IPS-15b (cell line): ENCODE data around the gene FAM83G.
"Not testable (repeated sequence)": the region's sequence is repeated elsewhere in the genome, so short reads cannot be mapped to it uniquely, and the experiment has no call there.

Source experiments
- H3K27me3 ChIP-seq: one replicate; pipeline ENCODE4 v1.6.1; 2013; ENCODE audit warnings: low read length; ENCODE audit not compliant: control insufficient read depth, insufficient read depth
- H3K36me3 ChIP-seq: one replicate; pipeline ENCODE4 v1.6.1; 2013; ENCODE audit warnings: low read length; ENCODE audit not compliant: control insufficient read depth, insufficient read depth
- H3K4me1 ChIP-seq: one replicate; pipeline ENCODE4 v1.6.1; 2013; ENCODE audit warnings: mild to moderate bottlenecking, low read length; ENCODE audit not compliant: control insufficient read depth, insufficient read depth
- H3K4me3 ChIP-seq: one replicate; pipeline ENCODE4 v1.5.1; 2013; ENCODE audit warnings: low read depth, low read length
- H3K9ac ChIP-seq: one replicate; pipeline ENCODE4 v1.6.1; 2013; ENCODE audit warnings: low read depth, mild to moderate bottlenecking, low read length
- H3K9me3 ChIP-seq: one replicate; pipeline ENCODE4 v1.6.1; 2013; ENCODE audit warnings: mild to moderate bottlenecking, low read length; ENCODE audit not compliant: control insufficient read depth, insufficient read depth

FAM83G gene

DNA sequence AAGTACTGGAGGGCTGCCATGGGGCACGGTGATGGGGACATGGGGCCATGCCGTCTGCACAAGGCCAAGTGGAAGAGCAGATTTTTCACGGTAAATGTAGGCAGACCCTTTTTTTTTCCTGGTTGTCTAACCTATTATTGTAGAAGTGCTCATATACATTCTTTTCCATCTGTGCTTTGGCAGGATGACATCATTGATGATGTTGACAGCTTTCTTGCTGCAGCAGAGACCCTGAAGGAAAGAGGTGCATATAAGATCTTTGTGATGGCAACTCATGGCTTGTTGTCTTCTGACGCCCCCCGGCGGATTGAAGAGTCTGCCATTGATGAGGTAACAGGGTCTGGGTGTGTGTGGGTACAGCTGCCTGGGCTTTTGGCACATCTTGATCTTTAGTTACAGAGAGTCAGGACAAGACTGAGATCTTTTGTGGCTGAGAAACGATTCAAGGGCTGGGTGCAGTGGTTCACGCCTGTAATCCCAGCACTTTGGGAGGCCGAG, 75.9 kb downstream of the FAM83G start:
- Histone ChIP-seq H3K4me1 (peaks cover 3% of the 10 kb centered on the region), H3K27me3 (no peaks in the 10 kb centered on the region), H3K9me3 (no peaks in the 10 kb centered on the region), H3K9ac (no peak overlapping the region), H3K4me3 (no peak overlapping the region), H3K36me3 (peaks cover 6% of the 10 kb centered on the region)

- Histone ChIP-seq H3K4me1 (peaks cover 3% of the 10 kb centered on the region), H3K9ac (no peak overlapping the region), H3K9me3 (no peaks in the 10 kb centered on the region), H3K36me3 (peaks cover 1% of the 10 kb centered on the region), H3K4me3 (no peak overlapping the region), H3K27me3 (no peaks in the 10 kb centered on the region)
Measured at GRCh38 chr17:18925187-18925586, 79.4 kb downstream of the FAM83G start.

GRCh38 chr17:18922596-18922995, 82.0 kb downstream of the FAM83G start:
- not testable (repeated sequence) for H3K4me1 ChIP-seq, H3K9me3 ChIP-seq, H3K4me3 ChIP-seq, H3K9ac ChIP-seq, H3K27me3 ChIP-seq, H3K36me3 ChIP-seq

- Histone ChIP-seq H3K9ac (no peak overlapping the region), H3K4me3 (no peak overlapping the region), H3K36me3 (peaks cover 5% of the 10 kb centered on the region), H3K4me1 (peaks cover 3% of the 10 kb centered on the region), H3K27me3 (no peaks in the 10 kb centered on the region), H3K9me3 (no peaks in the 10 kb centered on the region)
Measured at GRCh38 chr17:18921912-18922451, 82.6 kb downstream of the FAM83G start.

GRCh38 chr17:18921485-18921884, 83.1 kb downstream of the FAM83G start:
- peaks cover 5% of the 10 kb centered on the region for H3K36me3 ChIP-seq
- H3K4me1 ChIP-seq, result peaks cover 3% of the 10 kb centered on the region
- H3K27me3 ChIP-seq, result no peaks in the 10 kb centered on the region
- no peak overlapping the region for H3K4me3 ChIP-seq
- no peaks in the 10 kb centered on the region for H3K9me3 ChIP-seq
- H3K9ac ChIP-seq, result no peak overlapping the region

DNA sequence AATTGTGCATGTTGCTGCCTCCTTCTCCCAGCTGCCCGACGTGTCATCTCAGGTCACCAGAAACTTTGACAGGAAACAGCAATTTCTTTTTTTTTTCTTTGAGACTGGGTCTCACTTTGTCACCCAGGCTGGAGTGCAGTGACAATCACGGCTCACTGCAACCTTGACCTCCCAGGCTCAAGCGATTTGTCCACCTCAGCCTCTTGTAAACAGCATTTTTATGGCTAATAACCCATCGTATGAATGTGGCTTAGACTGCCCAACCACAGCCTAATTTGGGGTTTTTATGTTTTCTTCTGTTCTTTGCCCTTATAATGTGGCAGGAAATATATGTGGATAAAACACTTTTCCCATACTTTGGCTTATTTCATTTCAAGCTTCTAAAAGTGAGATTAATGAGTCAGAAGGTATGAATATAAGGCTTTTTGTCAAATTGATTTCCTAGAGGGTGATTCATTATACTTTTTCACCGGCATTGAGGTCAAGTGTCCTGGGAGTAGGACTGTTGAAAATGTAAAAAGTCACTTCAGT, 83.6 kb downstream of the FAM83G start:
- Histone ChIP-seq H3K36me3 (peaks cover 5% of the 10 kb centered on the region), H3K4me1 (peaks cover 3% of the 10 kb centered on the region), H3K27me3 (no peaks in the 10 kb centered on the region), H3K9ac (no peak overlapping the region), H3K9me3 (no peaks in the 10 kb centered on the region), H3K4me3 (no peak overlapping the region)

GRCh38 chr17:18919963-18920362, 84.6 kb downstream of the FAM83G start:
- H3K4me1 ChIP-seq, result no peaks in the 10 kb centered on the region
- no peak overlapping the region for H3K4me3 ChIP-seq
- H3K9me3 ChIP-seq, result no peaks in the 10 kb centered on the region
- H3K27me3 ChIP-seq, result no peaks in the 10 kb centered on the region
- peaks cover 5% of the 10 kb centered on the region for H3K36me3 ChIP-seq
- H3K9ac ChIP-seq, result no peak overlapping the region
